H1 (cell line): ENCODE data around the gene ANKRD50. TPM values are rescaled to one million over a fixed set of nuclear protein-coding genes. Genes with fewer than 3 reads are reported as not detected.

Experiments used
- CTCF ChIA-PET: fragments of 300-600 bp; sonication (Branson Sonifier 250); formaldehyde crosslinking; loops from one replicate; lab custom pipeline; 2021; ENCODE audit not compliant: partially characterized antibody; lab: Charles Lee
- POLR2A ChIA-PET: fragments of 300-600 bp; sonication (Branson Sonifier 250); formaldehyde crosslinking; loops from one replicate; lab custom pipeline; 2021; ENCODE audit warnings: inconsistent platforms; ENCODE audit not compliant: partially characterized antibody; lab: Charles Lee
- DNase-seq, 2 experiments: peaks; one replicate each; pipeline versions ENCODE4 v3.0.0 to v3.0.0-alpha.2; 2010 to 2022; ENCODE audit warnings: low spot score in 2 of 2, low read depth in 1 of 2, mixed read lengths in 1 of 2
- FAIRE-seq: peaks from 2 replicates; lab custom pipeline; 2011; peaks lifted over from hg19 to GRCh38; lab: Jason Lieb, UNC
- H2AFZ ChIP-seq: 2 replicates; pipeline ENCODE4 v1.8.1; 2012; ENCODE audit warnings: low read length, inconsistent platforms
- H2AK5ac ChIP-seq: 2 replicates; pipeline ENCODE4 v1.6.1; 2013; ENCODE audit warnings: low read depth, low read length
- H2BK120ac ChIP-seq: replicated peaks from 2 replicates; pipeline ENCODE3; 2013; ENCODE audit warnings: low read depth, low read length, inconsistent platforms
- H2BK12ac ChIP-seq: 2 replicates; pipeline ENCODE4 v1.6.1; 2013; ENCODE audit warnings: low read depth, low read length
- H2BK15ac ChIP-seq: 2 replicates; pipeline ENCODE4 v1.6.1; 2013; ENCODE audit warnings: low read length
- H2BK20ac ChIP-seq: 2 replicates; pipeline ENCODE4 v1.6.1; 2013; ENCODE audit warnings: low read length
- H2BK5ac ChIP-seq: 2 replicates; pipeline ENCODE4 v1.6.1; 2013; ENCODE audit warnings: low read depth, low read length
- H3K14ac ChIP-seq: 2 replicates; pipeline ENCODE4 v1.6.1; 2013; ENCODE audit warnings: inconsistent platforms; ENCODE audit not compliant: insufficient read length
- H3K18ac ChIP-seq: 2 replicates; pipeline ENCODE4 v1.6.1; 2013; ENCODE audit warnings: low read length; ENCODE audit errors: extremely low read depth
- H3K23ac ChIP-seq: 2 replicates; pipeline ENCODE4 v1.6.1; 2013; ENCODE audit warnings: inconsistent platforms; ENCODE audit not compliant: insufficient read length
- H3K23me2 ChIP-seq: 2 replicates; pipeline ENCODE4 v1.6.1; 2013; ENCODE audit warnings: low read depth, low read length
- H3K27ac ChIP-seq: 2 replicates; pipeline ENCODE4 v1.6.1; 2011; ENCODE audit warnings: low read depth, low read length, inconsistent platforms
- H3K27me3 ChIP-seq, 4 experiments: replicated peaks in 1 of 4; 1 replicate in 1 of 4; 2 replicates in 3 of 4; pipeline versions ENCODE4 v1.6.1 to v1.8.1; 2011 to 2013; ENCODE audit warnings: low read length in 3 of 4, mild to moderate bottlenecking in 3 of 4, inconsistent platforms in 2 of 4, mixed read lengths in 2 of 4, moderate library complexity in 1 of 4; ENCODE audit not compliant: control insufficient read depth in 3 of 4, insufficient read depth in 3 of 4; ENCODE audit errors: extremely low read depth in 1 of 4
- H3K36me3 ChIP-seq, 4 experiments: 2 replicates each; pipeline versions ENCODE4 v1.6.1 to v1.8.1; 2011 to 2013; ENCODE audit warnings: mild to moderate bottlenecking in 4 of 4, low read length in 3 of 4, moderate library complexity in 2 of 4, control low read depth in 1 of 4, inconsistent platforms in 1 of 4; ENCODE audit not compliant: insufficient read depth in 4 of 4, control insufficient read depth in 2 of 4
- H3K4ac ChIP-seq: replicated peaks from 2 replicates; pipeline ENCODE3; 2013; ENCODE audit warnings: low read length, low read depth, mixed read lengths, inconsistent platforms; ENCODE audit not compliant: insufficient read length
- H3K4me1 ChIP-seq, 4 experiments: replicated peaks in 1 of 4; 1 replicate in 1 of 4; 2 replicates in 3 of 4; pipeline versions ENCODE4 v1.6.1 to v1.8.1; 2011 to 2013; ENCODE audit warnings: low read length in 3 of 4, inconsistent platforms in 2 of 4, mixed read lengths in 1 of 4; ENCODE audit not compliant: insufficient read depth in 4 of 4, control insufficient read depth in 3 of 4
- H3K4me2 ChIP-seq, 2 experiments: 2 replicates each; pipeline versions ENCODE4 v1.6.1 to v1.8.1; 2011 to 2013; ENCODE audit warnings: low read depth in 2 of 2, low read length in 2 of 2, control low read depth in 1 of 2, inconsistent platforms in 1 of 2, mild to moderate bottlenecking in 1 of 2; ENCODE audit not compliant: insufficient read depth in 1 of 2
- H3K4me3 ChIP-seq, 4 experiments: fragments of 200-600, 300-600 bp in 1 of 4; sonication (generic), shearing (Covaris generic), sonication (Bioruptor Twin) in 1 of 4; 2 replicates each; pipeline versions ENCODE4 v1.5.1 to v1.8.1; 2011 to 2016; ENCODE audit warnings: low read length in 4 of 4, low read depth in 3 of 4, control low read depth in 2 of 4, inconsistent platforms in 2 of 4, mild to moderate bottlenecking in 2 of 4, mixed read lengths in 1 of 4, moderate library complexity in 1 of 4; ENCODE audit not compliant: insufficient read depth in 2 of 4; ENCODE audit errors: extremely low read depth in 1 of 4
- H3K56ac ChIP-seq: replicated peaks from 2 replicates; pipeline ENCODE3; 2013; ENCODE audit warnings: low read depth, mild to moderate bottlenecking, mixed read lengths, low read length, inconsistent platforms; ENCODE audit not compliant: insufficient read length
- H3K79me1 ChIP-seq: 2 replicates; pipeline ENCODE4 v1.6.1; 2013; ENCODE audit warnings: low read depth, low read length, control low read depth
- H3K79me2 ChIP-seq, 2 experiments: 2 replicates each; pipeline versions ENCODE4 v1.6.1 to v1.8.1; 2012 to 2013; ENCODE audit warnings: low read length in 2 of 2, mild to moderate bottlenecking in 2 of 2, inconsistent platforms in 1 of 2; ENCODE audit not compliant: insufficient read depth in 2 of 2, control insufficient read depth in 1 of 2
- H3K9ac ChIP-seq, 4 experiments: replicated peaks in 1 of 4; 1 replicate in 1 of 4; 2 replicates in 3 of 4; pipeline versions ENCODE4 v1.6.1 to v1.8.1; 2011 to 2013; ENCODE audit warnings: low read depth in 3 of 4, low read length in 3 of 4, control low read depth in 2 of 4, mild to moderate bottlenecking in 2 of 4, moderate library complexity in 2 of 4, inconsistent platforms in 1 of 4; ENCODE audit errors: extremely low read depth in 1 of 4
- H3K9me3 ChIP-seq, 2 experiments: 2 replicates each; pipeline versions ENCODE4 v1.6.1 to v1.8.1; 2012 to 2013; ENCODE audit warnings: mild to moderate bottlenecking in 2 of 2, moderate library complexity in 2 of 2, control low read depth in 1 of 2, inconsistent platforms in 1 of 2, low read depth in 1 of 2, low read length in 1 of 2, mixed read lengths in 1 of 2; ENCODE audit not compliant: insufficient read depth in 2 of 2
- H4K20me1 ChIP-seq, 2 experiments: replicated peaks in 1 of 2; 2 replicates each; pipeline versions ENCODE3 to v1.8.1; 2011 to 2013; ENCODE audit warnings: inconsistent platforms in 2 of 2, low read length in 2 of 2, mild to moderate bottlenecking in 1 of 2; ENCODE audit not compliant: insufficient read depth in 2 of 2, control insufficient read depth in 1 of 2
- H4K5ac ChIP-seq: 2 replicates; pipeline ENCODE4 v1.6.1; 2013; ENCODE audit warnings: low read length, low read depth, mixed read lengths, inconsistent platforms; ENCODE audit not compliant: insufficient read length
- H4K8ac ChIP-seq: 2 replicates; pipeline ENCODE4 v1.8.0; 2013; ENCODE audit warnings: mild to moderate bottlenecking, moderate library complexity, low read length, inconsistent platforms; ENCODE audit not compliant: insufficient read depth; ENCODE audit errors: extremely low read depth
- H4K91ac ChIP-seq: replicated peaks from 2 replicates; pipeline ENCODE3; 2013; ENCODE audit warnings: low read length, mixed read lengths, inconsistent platforms; ENCODE audit not compliant: insufficient read length
- CBX5 ChIP-seq: fragments of 300-800, 300-1000 bp; sonication (generic); IDR thresholded peaks from 2 replicates; pipeline ENCODE4 v1.7.1; 2016; ENCODE audit warnings: antibody characterized with exemption, low read length, low read depth
- EGR1 ChIP-seq: IDR thresholded peaks from 2 replicates; pipeline ENCODE4 v1.6.1; 2011; ENCODE audit warnings: low read depth, low read length, borderline replicate concordance
- HDAC6 ChIP-seq: IDR thresholded peaks from one replicate; pipeline ENCODE4 v1.7.1; 2012; ENCODE audit warnings: low read depth, mild to moderate bottlenecking, inconsistent platforms, low read length, moderate library complexity
- JUN ChIP-seq: IDR thresholded peaks from 2 replicates; pipeline ENCODE4 v1.6.1; 2011; ENCODE audit warnings: low read depth, mild to moderate bottlenecking, improper control_type of control experiment, low read length
- KDM5A ChIP-seq: fragments of 200-600 bp; IDR thresholded peaks from 2 replicates; pipeline ENCODE4 v1.7.1; 2012; ENCODE audit warnings: mild to moderate bottlenecking, low read length, inconsistent platforms, mixed read lengths
- POU5F1 ChIP-seq: IDR thresholded peaks from 2 replicates; pipeline ENCODE4 v1.6.1; 2011; ENCODE audit warnings: low read depth, mild to moderate bottlenecking, low read length, moderate library complexity
- RXRA ChIP-seq: IDR thresholded peaks from 2 replicates; pipeline ENCODE4 v1.6.1; 2011; ENCODE audit warnings: low read depth, mild to moderate bottlenecking, low read length, moderate library complexity; ENCODE audit not compliant: insufficient read depth
- SAP30 ChIP-seq: fragments of 300-600 bp; sonication (generic); IDR thresholded peaks from 2 replicates; pipeline ENCODE4 v1.7.1; 2012; ENCODE audit warnings: low read length, moderate library complexity, mild to moderate bottlenecking, inconsistent platforms; ENCODE audit not compliant: insufficient read depth, insufficient replicate concordance
- WGBS, 2 experiments: shearing (Covaris generic) in 1 of 2; methylation state at CpG; one replicate each; pipeline versions ENCODE4 v1.1.6 to v1.1.7; 2013 to 2015; ENCODE audit warnings: low lambda C conversion rate in 2 of 2, mixed read lengths in 2 of 2, inconsistent platforms in 1 of 2, low coverage in 1 of 2, missing lambda C conversion rate in 1 of 2; ENCODE audit not compliant: insufficient replicate concordance in 2 of 2, insufficient coverage in 1 of 2, insufficient read length in 1 of 2; ENCODE audit errors: extremely low coverage in 1 of 2, missing lambda C conversion rate in 1 of 2; 5-methylcytosine and 5-hydroxymethylcytosine counted together
- polyA plus RNA-seq, 7 experiments: library from polyadenylated mRNA; depleted of rRNA in 3 of 7; stranded (reverse) in 5 of 7; unstranded in 2 of 7; fragments of >200 nt in 5 of 7; fragments of 200-250 nt in 2 of 7; gene quantifications; 1 replicate in 5 of 7; 2 replicates in 1 of 7; 4 replicates in 1 of 7; pipeline versions ENCODE4 v1.2.1 to v1.2.3, GENCODE V29; 2011 to 2013; ENCODE audit warnings: missing spikeins in 2 of 7, mixed read lengths in 2 of 7
- total RNA-seq: library from RNA; stranded (reverse); fragmentation: NEBNext Ultra II Directional; extraction: Animal tissue kit (Norgen Biotek cat#: 25700); gene quantifications from 2 replicates; pipeline ENCODE4 v1.2.1, GENCODE V29; 2021
- TF ChIP-seq, protein P1 (sequence below): IDR thresholded peaks from 2 replicates; pipeline ENCODE4 v1.6.1; 2012; ENCODE audit warnings: inconsistent platforms
- TF ChIP-seq, protein P2 (sequence below): IDR thresholded peaks from 2 replicates; pipeline ENCODE4 v1.6.1; 2012; ENCODE audit warnings: inconsistent platforms

The ANKRD50 gene
- total and polyA plus RNA-seq, 2 of the 8 experiments (the other 6 are each of a cell fraction or from before 2014, with no cell fraction given) = 8.5 to 25.0 TPM

DNA sequence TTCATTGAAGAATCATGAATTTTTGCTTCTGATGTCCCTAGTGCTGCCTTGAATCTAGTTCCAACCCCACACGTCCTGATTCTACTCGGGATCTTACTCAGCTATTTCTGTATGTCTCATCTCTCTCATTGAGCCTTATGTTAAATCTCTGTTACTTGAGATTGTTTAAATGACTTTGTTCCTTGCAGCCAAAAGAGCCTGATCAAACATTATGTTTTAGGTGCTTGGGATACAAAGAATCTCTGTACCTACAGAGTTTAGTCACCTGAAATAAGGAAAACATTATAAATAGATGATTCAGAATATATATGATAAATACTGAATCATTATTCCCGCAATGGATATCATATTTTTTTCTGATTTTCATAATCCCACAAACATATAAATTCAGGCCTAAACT lies 13.7 kb upstream of the ANKRD50 start:
- no peak overlapping the region for H3K4me2 ChIP-seq
- FAIRE-seq = no peak
- 95% methylated on average over 3 of the region's 3 CpGs; no CpG with 5 or more reads in 1 of the 2 experiments for WGBS, 2 experiments

More for the DNA sequence above, 13.7 kb upstream of the ANKRD50 start:
- Histone ChIP-seq H2BK5ac (no peak overlapping the region), H2BK20ac (no peak overlapping the region), H3K27ac (no peak overlapping the region), H3K18ac (no peak overlapping the region), H2AFZ (no peak overlapping the region), H4K20me1 (no peaks in the 10 kb centered on the region), H3K23ac (no peak overlapping the region), H2BK15ac (no peak overlapping the region), H2BK120ac (no peak overlapping the region), H3K79me2 (no peaks in the 10 kb centered on the region), H3K9ac (no peak overlapping the region), H4K91ac (no peak overlapping the region), H3K27me3 (no peaks in the 10 kb centered on the region), H2AK5ac (no peak overlapping the region), H3K14ac (no peak overlapping the region), H4K8ac (no peak overlapping the region), H3K79me1 (no peaks in the 10 kb centered on the region), H3K4me1 (no peaks in the 10 kb centered on the region), H3K23me2 (no peaks in the 10 kb centered on the region), H3K4me3 (no peak overlapping the region), H2BK12ac (no peak overlapping the region), H3K36me3 (no peaks in the 10 kb centered on the region), H3K9me3 (no peaks in the 10 kb centered on the region), H3K4ac (no peak overlapping the region), H4K5ac (no peak overlapping the region), H3K56ac (no peak overlapping the region)
- DNase-seq = no peak
- POLR2A ChIA-PET = interaction anchor here (1.6 kb wide), 1 partner anchor 14 kb away, joined by 4 read pairs; the partner anchor contains the start of gene ANKRD50
- CTCF ChIA-PET = interaction anchor here (0.6 kb wide), 1 partner anchor 205 kb away, joined by 3 read pairs; no protein-coding TSS in a partner anchor
- no peak for TF ChIP-seq CBX5
- TF ChIP-seq, protein P1, sequence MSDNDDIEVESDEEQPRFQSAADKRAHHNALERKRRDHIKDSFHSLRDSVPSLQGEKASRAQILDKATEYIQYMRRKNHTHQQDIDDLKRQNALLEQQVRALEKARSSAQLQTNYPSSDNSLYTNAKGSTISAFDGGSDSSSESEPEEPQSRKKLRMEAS = no peak
- no peak for TF ChIP-seq EGR1
- TF ChIP-seq, protein P2, sequence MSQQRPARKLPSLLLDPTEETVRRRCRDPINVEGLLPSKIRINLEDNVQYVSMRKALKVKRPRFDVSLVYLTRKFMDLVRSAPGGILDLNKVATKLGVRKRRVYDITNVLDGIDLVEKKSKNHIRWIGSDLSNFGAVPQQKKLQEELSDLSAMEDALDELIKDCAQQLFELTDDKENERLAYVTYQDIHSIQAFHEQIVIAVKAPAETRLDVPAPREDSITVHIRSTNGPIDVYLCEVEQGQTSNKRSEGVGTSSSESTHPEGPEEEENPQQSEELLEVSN = no peak
- TF ChIP-seq POU5F1 = no peak
- no peak for TF ChIP-seq KDM5A
- no peak for TF ChIP-seq SAP30
- TF ChIP-seq RXRA = no peak
- no peak for TF ChIP-seq HDAC6
- TF ChIP-seq JUN = no peak
